D341Med (cell line): ENCODE data around the gene UQCR11.

ENCODE experiments used
- DNase-seq: peaks from one replicate; pipeline ENCODE4 v3.0.0; 2012; ENCODE audit warnings: low spot score

UQCR11 gene

GRCh38 chr19:1567848-1568227 lies 37.4 kb downstream of the UQCR11 start:
- no peak for DNase-seq

- peak; percentile 68 for DNase-seq
Measured at GRCh38 chr19:1567116-1567847, 38.0 kb downstream of the UQCR11 start.

GRCh38 chr19:1566392-1567115 lies 38.7 kb downstream of the UQCR11 start:
- DNase-seq, result peak; percentile 92

GRCh38 chr19:1563251-1563650 lies 42.0 kb downstream of the UQCR11 start:
- DNase-seq, result peak; percentile 22

GRCh38 chr19:1561236-1561842 lies 43.9 kb downstream of the UQCR11 start:
- DNase-seq, result peak; percentile 23

GRCh38 chr19:1560286-1560882 lies 44.9 kb downstream of the UQCR11 start:
- peak; percentile 34 for DNase-seq

GRCh38 chr19:1558552-1558951 lies 46.7 kb downstream of the UQCR11 start:
- DNase-seq, result peak; percentile 31

- DNase-seq, result peak; percentile 33
Measured at GRCh38 chr19:1556390-1557070, 48.7 kb downstream of the UQCR11 start.

- peak; percentile 41 for DNase-seq
Measured at GRCh38 chr19:1555487-1556389, 49.5 kb downstream of the UQCR11 start.

- no peak for DNase-seq
Measured at GRCh38 chr19:1554968-1555367, 50.3 kb downstream of the UQCR11 start.

- peak; percentile 32 for DNase-seq
Measured at GRCh38 chr19:1553415-1553814, 51.8 kb downstream of the UQCR11 start.

GRCh38 chr19:1551068-1552040 lies 53.9 kb downstream of the UQCR11 start:
- DNase-seq, result peak; percentile 23

- no peak for DNase-seq
Measured at GRCh38 chr19:1549332-1549945, 55.8 kb downstream of the UQCR11 start.
